ENCODE results near the gene ZBED3. TPM values are rescaled to one million over a fixed set of nuclear protein-coding genes. Genes with fewer than 3 reads are reported as not detected.
A peak's percentile ranks its signal among the peaks of the same experiment; 100 is the strongest.

The ZBED3 gene
- total and polyA plus RNA-seq, 9 of the 15 experiments (the other 6 are each of a cell fraction or from before 2014, with no cell fraction given), result 0.01 to 0.03 (median 0.01) TPM; not detected in 5

- TF ChIP-seq TEAD4 (IDR thresholded peaks at IDR 0.05; ENCODE audit: low read length) (peak; percentile 26; the same call in 1 of the 2 replicates), TEAD4 (CRISPR knock-in tag; IDR thresholded peaks at IDR 0.05; ENCODE audit: borderline replicate concordance) (no peak), ADNP (tag; IDR thresholded peaks at IDR 0.05) (no peak), ZHX1 (conservative IDR thresholded peaks at IDR 0.05; ENCODE audit: low read length) (no peak), ZBTB40 (IDR thresholded peaks at IDR 0.05) (peak; percentile 95), ZBTB40 (CRISPR knock-in tag; IDR thresholded peaks at IDR 0.05) (no peak), PHF20 (IDR thresholded peaks at IDR 0.05; ENCODE audit: partially characterized antibody) (peak; percentile 80), SMARCA4 (IDR thresholded peaks at IDR 0.05) (no peak), ZNF282 (CRISPR knock-in tag; IDR thresholded peaks at IDR 0.05) (no peak; the same call in 1 of the 2 replicates), ZNF609 (CRISPR knock-in tag; IDR thresholded peaks at IDR 0.05; ENCODE audit: borderline replicate concordance) (no peak)
Measured at GRCh38 chr5:77030097-77031071, 56.7 kb downstream of the ZBED3 start, which contains the start of gene AGGF1 (continued).

Data from K562 (cell line).